OCI-LY1 (cell line): ENCODE measurements around the gene MS4A10.

Experiments used
- EZH2 ChIP-seq: fragments of 200-600 bp; sonication (generic), shearing (Covaris generic); IDR thresholded peaks from 2 replicates; pipeline ENCODE4 v1.8.0; 2017; ENCODE audit warnings: borderline replicate concordance, mixed run types, mild to moderate bottlenecking, antibody characterized with exemption, low read length, moderate library complexity, mixed read lengths
- TF ChIP-seq, protein P1 (sequence below): fragments of 200-600 bp; sonication (generic), shearing (Covaris generic); IDR thresholded peaks from 2 replicates; pipeline ENCODE4 v1.5.1; 2017; ENCODE audit warnings: mild to moderate bottlenecking, antibody characterized with exemption, low read length, moderate library complexity, mixed read lengths

DNA sequence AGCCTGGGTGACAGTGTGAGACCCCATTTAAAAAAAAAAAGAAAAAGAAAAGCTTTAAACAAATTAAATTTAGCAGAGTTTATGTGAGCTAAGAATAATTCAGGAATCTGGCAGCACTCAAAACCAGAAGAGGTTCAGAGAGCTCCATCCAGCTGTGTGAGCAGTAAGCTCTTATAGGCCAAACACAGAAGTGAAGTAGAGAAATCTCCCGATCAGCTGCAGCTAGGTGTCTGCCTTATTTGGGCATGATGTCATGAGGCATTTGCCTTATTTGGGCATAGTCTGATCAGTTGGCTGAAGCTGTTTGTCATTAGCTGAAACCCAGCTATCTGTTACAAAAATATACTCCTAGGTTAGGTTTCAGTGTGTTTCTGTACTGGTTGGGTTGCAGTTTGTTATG is 20.3 kb upstream of the MS4A10 start:
- TF ChIP-seq, protein P1, sequence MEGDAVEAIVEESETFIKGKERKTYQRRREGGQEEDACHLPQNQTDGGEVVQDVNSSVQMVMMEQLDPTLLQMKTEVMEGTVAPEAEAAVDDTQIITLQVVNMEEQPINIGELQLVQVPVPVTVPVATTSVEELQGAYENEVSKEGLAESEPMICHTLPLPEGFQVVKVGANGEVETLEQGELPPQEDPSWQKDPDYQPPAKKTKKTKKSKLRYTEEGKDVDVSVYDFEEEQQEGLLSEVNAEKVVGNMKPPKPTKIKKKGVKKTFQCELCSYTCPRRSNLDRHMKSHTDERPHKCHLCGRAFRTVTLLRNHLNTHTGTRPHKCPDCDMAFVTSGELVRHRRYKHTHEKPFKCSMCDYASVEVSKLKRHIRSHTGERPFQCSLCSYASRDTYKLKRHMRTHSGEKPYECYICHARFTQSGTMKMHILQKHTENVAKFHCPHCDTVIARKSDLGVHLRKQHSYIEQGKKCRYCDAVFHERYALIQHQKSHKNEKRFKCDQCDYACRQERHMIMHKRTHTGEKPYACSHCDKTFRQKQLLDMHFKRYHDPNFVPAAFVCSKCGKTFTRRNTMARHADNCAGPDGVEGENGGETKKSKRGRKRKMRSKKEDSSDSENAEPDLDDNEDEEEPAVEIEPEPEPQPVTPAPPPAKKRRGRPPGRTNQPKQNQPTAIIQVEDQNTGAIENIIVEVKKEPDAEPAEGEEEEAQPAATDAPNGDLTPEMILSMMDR: no peak
- no peak for TF ChIP-seq EZH2
